Heart right ventricle (tissue), 16 donors: Measurements from ENCODE around the gene IL17REL. TPM values are rescaled to one million over a fixed set of nuclear protein-coding genes. Genes with fewer than 3 reads are reported as not detected.

Source experiments
- ATAC-seq, 8 donors: fragments of 200-7000 bp; cut with Tn5 transposase; one replicate each; pipeline ENCODE4 v1.9.1; 2020; ENCODE audit warnings: mild to moderate bottlenecking in 8 of 8, moderate library complexity in 8 of 8, moderate number of reproducible peaks in 1 of 8
- DNase-seq, 2 donors: peaks; one replicate each; pipeline ENCODE4 v3.0.0-alpha.2; 2020
- H3K27ac ChIP-seq, 10 donors: fragments of 200-600 bp; sonication (generic) in 2 of 10; one replicate each; pipeline versions ENCODE4 v1.5.0 to v1.8.0; 2020 to 2022; ENCODE audit warnings: mild to moderate bottlenecking in 3 of 10
- H3K27me3 ChIP-seq, 7 donors: fragments of 200-600 bp; one replicate each; pipeline ENCODE4 v1.8.0; 2021 to 2022; ENCODE audit warnings: mild to moderate bottlenecking in 2 of 7
- H3K36me3 ChIP-seq, 9 donors: fragments of 200-600 bp; sonication (generic) in 1 of 9; one replicate each; pipeline versions ENCODE4 v1.5.0 to v1.8.0; 2020 to 2022; ENCODE audit warnings: mild to moderate bottlenecking in 2 of 9
- H3K4me1 ChIP-seq, 9 donors: fragments of 200-600 bp; sonication (generic) in 1 of 9; one replicate each; pipeline versions ENCODE4 v1.5.0 to v1.8.0; 2020 to 2022; ENCODE audit warnings: mild to moderate bottlenecking in 4 of 9
- H3K4me3 ChIP-seq, 10 donors: fragments of 200-600 bp; sonication (generic) in 2 of 10; one replicate each; pipeline versions ENCODE4 v1.5.0 to v1.8.0; 2020 to 2022; ENCODE audit warnings: mild to moderate bottlenecking in 7 of 10, moderate library complexity in 2 of 10
- H3K9me3 ChIP-seq, 11 donors: fragments of 200-600 bp in 10 of 11; sonication (generic) in 2 of 11; one replicate each; pipeline versions ENCODE4 v1.5.0 to v1.8.0; 2013 to 2022; ENCODE audit warnings: mild to moderate bottlenecking in 2 of 11, control low read depth in 1 of 11, moderate library complexity in 1 of 11
- WGBS, 2 donors: extraction: QIAGEN DNeasy Blood & Tissue Kit; methylation state at CpG; one replicate each; pipeline ENCODE4 v1.1.7; 2013; ENCODE audit warnings: inconsistent platforms in 1 of 2; 5-methylcytosine and 5-hydroxymethylcytosine counted together
- intact Hi-C, 10 donors: fragments of 100-400 bp; cut with DNase I; formaldehyde crosslinking; loops; one replicate each; pipeline versions ENCODE4 v1.11.1 to v1.14.2; 2022
- polyA plus RNA-seq, 2 donors: library from polyadenylated mRNA; stranded (reverse); fragments of 200-250 nt; gene quantifications; one replicate each; pipeline ENCODE4 v1.2.3, GENCODE V29; 2013
- total RNA-seq, 10 donors: library from RNA; stranded (reverse); fragmentation: NEBNext Ultra II Directional in 3 of 10; extraction: Animal tissue kit (Norgen Biotek cat#: 25700) in 3 of 10; gene quantifications; one replicate each; pipeline versions ENCODE4 v1.2.1 to v1.2.4, GENCODE V29; 2021 to 2023
- TF ChIP-seq, protein P1 (sequence below), 9 donors: fragments of 200-600 bp; sonication (generic) in 2 of 9; IDR thresholded peaks; one replicate each; pipeline versions ENCODE4 v1.5.0 to v1.8.0; 2021 to 2022; ENCODE audit warnings: antibody characterized with exemption in 9 of 9, mild to moderate bottlenecking in 5 of 9, moderate library complexity in 1 of 9
- donor health status: Arrhythmogenic right ventricular cardiomyopathy.
- donor health status: ischemic (EF 13 %, LVEDD 7.1; RV severe dilation, severe dysfunction).
- donor health status: healthy with polysubstance abuse.
- donor health status: DM: no; HTN: yes; CAD: no.
- donor health status: DM: no; HTN: no; CAD: no.
- donor health status: ischemic (EF 25% LVEDD 6.9; RV normal size, moderate dysfunction).
- donor health status: ischemic (EF 25% LVEDD 5.7; RV mildly dilated, moderate dysfunction).
- donor health status: healthy.
- donor health status: DM: yes; HTN: yes; CAD: no.
- donor health status: Ischemic cardiomyopathy.
- donor health status: ischemic (EF 35%, LVEDD 5.7; RV mildly dilated, moderate dysfunction).
- donor health status: nonischemic (EF 11% LVEDD 7.7; RV severe dilation, severe dysfunction).
- donor health status: DM: yes; HTN: yes; CAD: no.
- donor health status: PGD.
- donor health status: ischemic (EF 29% LVEDD 5.4; RV normal size, mild dysfunction).
- donor health status: nonischemic (EF 23%, LVEDD 6.1; RV moderate dilation, normal function).

IL17REL gene
- total and polyA plus RNA-seq, 12 donors: 0.11 TPM; not detected in 11

GRCh38 chr22:50045211-50046018, 32.9 kb upstream of the IL17REL start:
- Histone ChIP-seq H3K9me3 (no peaks in the 10 kb centered on the region), H3K27me3 (peaks cover 0 to 36% (median 6%) of the 10 kb centered on the region in 7 donors)
- 73 to 74% methylated on average over 34 to 35 of the region's 35 CpGs for WGBS, 2 donors

GRCh38 chr22:50044485-50045118, 32.0 kb upstream of the IL17REL start:
- H3K9me3 ChIP-seq: no peaks in the 10 kb centered on the region
- H3K27ac ChIP-seq: no peak overlapping the region
- TF ChIP-seq, protein P1, sequence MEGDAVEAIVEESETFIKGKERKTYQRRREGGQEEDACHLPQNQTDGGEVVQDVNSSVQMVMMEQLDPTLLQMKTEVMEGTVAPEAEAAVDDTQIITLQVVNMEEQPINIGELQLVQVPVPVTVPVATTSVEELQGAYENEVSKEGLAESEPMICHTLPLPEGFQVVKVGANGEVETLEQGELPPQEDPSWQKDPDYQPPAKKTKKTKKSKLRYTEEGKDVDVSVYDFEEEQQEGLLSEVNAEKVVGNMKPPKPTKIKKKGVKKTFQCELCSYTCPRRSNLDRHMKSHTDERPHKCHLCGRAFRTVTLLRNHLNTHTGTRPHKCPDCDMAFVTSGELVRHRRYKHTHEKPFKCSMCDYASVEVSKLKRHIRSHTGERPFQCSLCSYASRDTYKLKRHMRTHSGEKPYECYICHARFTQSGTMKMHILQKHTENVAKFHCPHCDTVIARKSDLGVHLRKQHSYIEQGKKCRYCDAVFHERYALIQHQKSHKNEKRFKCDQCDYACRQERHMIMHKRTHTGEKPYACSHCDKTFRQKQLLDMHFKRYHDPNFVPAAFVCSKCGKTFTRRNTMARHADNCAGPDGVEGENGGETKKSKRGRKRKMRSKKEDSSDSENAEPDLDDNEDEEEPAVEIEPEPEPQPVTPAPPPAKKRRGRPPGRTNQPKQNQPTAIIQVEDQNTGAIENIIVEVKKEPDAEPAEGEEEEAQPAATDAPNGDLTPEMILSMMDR (IDR thresholded peaks at IDR 0.05): no peak
- H3K36me3 ChIP-seq: no peaks in the 10 kb centered on the region
- DNase-seq (no peak), ATAC-seq (no peak)
- H3K4me1 ChIP-seq: no peaks in the 10 kb centered on the region
- intact Hi-C loops: no loop called here
- no peak overlapping the region for H3K4me3 ChIP-seq
- 78 to 80% methylated on average over 30 of the region's 30 CpGs for WGBS, 2 donors
- peaks cover 0 to 30% (median 6%) of the 10 kb centered on the region in 7 donors for H3K27me3 ChIP-seq

More at GRCh38 chr22:50045211-50046018, 32.9 kb upstream of the IL17REL start:
- intact Hi-C loops: no loop called here
- DNase-seq (no peak), ATAC-seq (peak in 1 of 8 donors; percentile 14)
- no peaks in the 10 kb centered on the region for H3K4me1 ChIP-seq
- no peak overlapping the region for H3K27ac ChIP-seq
- no peak overlapping the region for H3K4me3 ChIP-seq
- no peaks in the 10 kb centered on the region for H3K36me3 ChIP-seq
- TF ChIP-seq, protein P1 (IDR thresholded peaks at IDR 0.05): no peak

DNA sequence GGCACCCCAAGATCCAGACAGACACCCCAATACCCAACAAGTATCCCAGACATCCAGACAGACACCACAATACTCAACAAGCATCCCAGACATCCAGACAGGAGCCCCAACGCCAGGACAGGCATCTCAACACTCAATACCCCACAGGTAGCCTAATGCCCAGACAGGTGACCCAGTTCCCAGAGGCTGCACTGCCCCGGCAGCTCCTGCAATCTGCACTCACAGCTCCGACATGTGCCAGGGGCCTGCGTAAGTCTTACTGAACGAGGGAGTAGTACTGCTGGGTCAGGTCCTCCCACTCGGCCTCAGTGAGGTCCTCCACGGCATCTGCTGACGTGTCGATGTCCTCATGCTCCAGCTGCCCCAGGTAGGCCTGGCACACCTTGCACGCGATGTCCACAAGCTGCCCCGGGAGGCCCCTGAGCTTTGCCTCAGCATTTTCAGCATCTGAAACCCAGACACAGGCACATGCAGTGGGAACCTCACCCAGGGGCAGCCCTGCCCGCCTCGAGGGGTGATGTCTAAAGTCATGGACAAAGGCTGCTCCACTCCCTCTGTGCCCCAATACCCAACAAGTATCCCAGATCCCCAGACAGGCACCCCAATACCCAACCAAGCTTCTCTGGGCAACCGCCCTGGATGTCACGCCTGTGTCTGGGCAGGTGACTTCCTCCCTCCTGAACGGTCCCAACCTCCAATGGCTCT, 28.9 kb upstream of the IL17REL start:
- intact Hi-C loops: no loop called here
- H3K9me3 ChIP-seq: peaks cover 0 to 19% (median 7%) of the 10 kb centered on the region in 11 donors
- ATAC-seq (no peak), DNase-seq (no peak)
- TF ChIP-seq, protein P1 (IDR thresholded peaks at IDR 0.05): no peak
- H3K4me3 ChIP-seq: no peak overlapping the region
- H3K4me1 ChIP-seq: no peaks in the 10 kb centered on the region
- H3K27me3 ChIP-seq: peaks cover 0 to 18% (median 0%) of the 10 kb centered on the region in 7 donors
- no peaks in the 10 kb centered on the region for H3K36me3 ChIP-seq
- H3K27ac ChIP-seq: no peak overlapping the region
- WGBS, 2 donors: 75 to 78% methylated on average over 17 of the region's 17 CpGs

GRCh38 chr22:50040717-50041116, 28.2 kb upstream of the IL17REL start:
- TF ChIP-seq, protein P1 (IDR thresholded peaks at IDR 0.05): no peak
- intact Hi-C loops: no loop called here

More at GRCh38 chr22:50040717-50041116, 28.2 kb upstream of the IL17REL start:
- 88 to 92% methylated on average over 7 of the region's 7 CpGs for WGBS, 2 donors
- H3K36me3 ChIP-seq: no peaks in the 10 kb centered on the region
- no peak for ATAC-seq
- peaks cover 0 to 19% (median 7%) of the 10 kb centered on the region in 11 donors for H3K9me3 ChIP-seq
- no peak overlapping the region for H3K27ac ChIP-seq
- peaks cover 0 to 16% (median 0%) of the 10 kb centered on the region in 7 donors for H3K27me3 ChIP-seq
- no peak overlapping the region for H3K4me3 ChIP-seq
- no peak for DNase-seq
- H3K4me1 ChIP-seq: no peaks in the 10 kb centered on the region
